GM23248 (cell line): Measurements from ENCODE around the gene MPG.

Experiments used
- EZH2 ChIP-seq: fragments of 200-600 bp; sonication (generic); IDR thresholded peaks from 2 replicates; pipeline ENCODE4 v1.6.1; 2018; ENCODE audit warnings: antibody characterized with exemption, mild to moderate bottlenecking; ENCODE audit not compliant: insufficient read depth, poor library complexity, severe bottlenecking
- EZH2phosphoT487 ChIP-seq: fragments of 200-600 bp; sonication (generic); IDR thresholded peaks from 2 replicates; pipeline ENCODE4 v1.6.1; 2018; ENCODE audit warnings: antibody characterized with exemption, moderate library complexity, mild to moderate bottlenecking, low read depth; ENCODE audit not compliant: insufficient read depth

GRCh38 chr16:116015-116414 is 38.0 kb downstream of the MPG start:
- TF ChIP-seq EZH2 (no peak), EZH2phosphoT487 (no peak)
